WERI-Rb-1 (cell line): ENCODE measurements around the gene ADGRV1.

Experiments
- DNase-seq: peaks from one replicate; pipeline ENCODE4 v3.0.0-alpha.2; 2020
- H3K27ac ChIP-seq: fragments of 250-450 bp; sonication (Bioruptor Pico); 2 replicates; pipeline ENCODE4 v1.5.1; 2020; ENCODE audit warnings: mild to moderate bottlenecking, moderate library complexity
- H3K27me3 ChIP-seq: fragments of 250-450 bp; sonication (Bioruptor Pico); 2 replicates; pipeline ENCODE4 v1.5.1; 2021; ENCODE audit warnings: mild to moderate bottlenecking, low read depth, moderate library complexity; ENCODE audit not compliant: insufficient read depth, severe bottlenecking
- H3K36me3 ChIP-seq: fragments of 250-450 bp; sonication (Bioruptor Pico); 2 replicates; pipeline ENCODE4 v1.5.1; 2020; ENCODE audit warnings: mild to moderate bottlenecking, moderate library complexity
- H3K4me3 ChIP-seq: 2 replicates; pipeline ENCODE4 v1.5.1; 2011; ENCODE audit warnings: low read depth, mild to moderate bottlenecking, control low read depth, low read length
- H3K9me3 ChIP-seq: fragments of 250-450 bp; sonication (Bioruptor Pico); 2 replicates; pipeline ENCODE4 v1.5.1; 2021; ENCODE audit warnings: mild to moderate bottlenecking, moderate library complexity; ENCODE audit not compliant: severe bottlenecking
- TF ChIP-seq, protein P1 (sequence below): IDR thresholded peaks from 2 replicates; pipeline ENCODE4 v1.5.1; 2011; ENCODE audit warnings: low read depth, mild to moderate bottlenecking, control low read depth, inconsistent platforms, low read length

ADGRV1 gene

DNA sequence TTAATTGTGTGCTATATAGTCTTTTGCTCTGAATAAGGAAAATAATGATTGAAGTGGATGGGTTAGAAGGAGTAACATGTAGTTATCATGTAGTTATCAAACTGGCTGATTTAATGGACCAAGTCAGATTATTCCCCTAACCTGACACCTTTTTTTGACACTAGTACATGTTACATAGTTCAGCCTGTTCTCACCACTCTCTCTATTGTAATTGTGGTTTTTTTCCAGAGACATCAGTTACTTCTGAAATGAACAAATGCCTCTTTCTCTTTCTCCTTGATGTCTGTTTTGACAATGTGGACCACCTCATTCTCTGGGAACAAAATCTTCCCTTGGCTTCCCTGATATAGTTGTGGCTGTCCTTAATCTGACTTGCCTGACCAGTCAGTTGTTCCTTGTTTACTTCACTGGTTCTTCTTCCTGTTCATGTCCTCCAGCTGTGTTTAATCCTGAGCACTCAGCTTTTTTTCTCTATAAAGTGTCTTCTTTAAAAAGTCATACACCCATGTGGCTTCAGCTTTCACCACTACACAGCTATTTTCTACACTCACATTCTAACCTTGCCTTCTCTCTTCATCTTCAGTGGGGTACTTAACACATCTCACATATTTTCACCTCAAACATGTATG is 581.1 kb downstream of the ADGRV1 start:
- DNase-seq: no peak
- Histone ChIP-seq H3K9me3 (no peaks in the 10 kb centered on the region), H3K27ac (no peak overlapping the region), H3K36me3 (no peaks in the 10 kb centered on the region), H3K27me3 (no peaks in the 10 kb centered on the region), H3K4me3 (no peak overlapping the region)
- TF ChIP-seq, protein P1, sequence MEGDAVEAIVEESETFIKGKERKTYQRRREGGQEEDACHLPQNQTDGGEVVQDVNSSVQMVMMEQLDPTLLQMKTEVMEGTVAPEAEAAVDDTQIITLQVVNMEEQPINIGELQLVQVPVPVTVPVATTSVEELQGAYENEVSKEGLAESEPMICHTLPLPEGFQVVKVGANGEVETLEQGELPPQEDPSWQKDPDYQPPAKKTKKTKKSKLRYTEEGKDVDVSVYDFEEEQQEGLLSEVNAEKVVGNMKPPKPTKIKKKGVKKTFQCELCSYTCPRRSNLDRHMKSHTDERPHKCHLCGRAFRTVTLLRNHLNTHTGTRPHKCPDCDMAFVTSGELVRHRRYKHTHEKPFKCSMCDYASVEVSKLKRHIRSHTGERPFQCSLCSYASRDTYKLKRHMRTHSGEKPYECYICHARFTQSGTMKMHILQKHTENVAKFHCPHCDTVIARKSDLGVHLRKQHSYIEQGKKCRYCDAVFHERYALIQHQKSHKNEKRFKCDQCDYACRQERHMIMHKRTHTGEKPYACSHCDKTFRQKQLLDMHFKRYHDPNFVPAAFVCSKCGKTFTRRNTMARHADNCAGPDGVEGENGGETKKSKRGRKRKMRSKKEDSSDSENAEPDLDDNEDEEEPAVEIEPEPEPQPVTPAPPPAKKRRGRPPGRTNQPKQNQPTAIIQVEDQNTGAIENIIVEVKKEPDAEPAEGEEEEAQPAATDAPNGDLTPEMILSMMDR: no peak

- no peaks in the 10 kb centered on the region for H3K36me3 ChIP-seq
- no peak overlapping the region for H3K27ac ChIP-seq
- no peaks in the 10 kb centered on the region for H3K9me3 ChIP-seq
- TF ChIP-seq, protein P1: no peak
- no peak for DNase-seq
- H3K4me3 ChIP-seq: no peak overlapping the region
- H3K27me3 ChIP-seq: no peaks in the 10 kb centered on the region
Observed at GRCh38 chr5:91140657-91141056, 582.1 kb downstream of the ADGRV1 start.

GRCh38 chr5:91141642-91142041 is 583.0 kb downstream of the ADGRV1 start:
- Histone ChIP-seq H3K27me3 (no peaks in the 10 kb centered on the region), H3K9me3 (no peaks in the 10 kb centered on the region), H3K4me3 (no peak overlapping the region), H3K36me3 (no peaks in the 10 kb centered on the region), H3K27ac (no peak overlapping the region)
- no peak for DNase-seq
- TF ChIP-seq, protein P1: no peak

DNA sequence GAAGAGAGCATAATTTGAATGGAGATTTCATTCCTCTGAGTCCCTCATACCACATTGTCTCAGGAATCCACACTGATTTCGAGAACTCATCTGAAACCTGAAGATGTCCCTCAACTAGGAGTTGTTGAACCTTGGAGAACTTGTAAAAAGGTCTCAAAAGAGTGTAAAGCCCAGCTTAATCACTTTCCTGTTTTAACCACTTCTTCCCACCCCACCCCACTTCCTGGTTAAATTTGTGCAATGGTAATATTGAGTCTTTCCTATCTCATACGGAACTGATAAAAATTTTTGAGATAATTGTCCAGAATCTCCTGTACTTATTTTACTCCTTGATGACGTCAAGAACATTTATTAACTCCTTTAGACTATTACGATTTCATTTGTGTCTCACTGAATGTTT is 583.8 kb downstream of the ADGRV1 start:
- no peak for DNase-seq
- no peaks in the 10 kb centered on the region for H3K36me3 ChIP-seq
- H3K27me3 ChIP-seq: no peaks in the 10 kb centered on the region
- H3K9me3 ChIP-seq: no peaks in the 10 kb centered on the region
- TF ChIP-seq, protein P1: no peak
- no peak overlapping the region for H3K27ac ChIP-seq
- H3K4me3 ChIP-seq: no peak overlapping the region

- TF ChIP-seq, protein P1: no peak
- DNase-seq: no peak
- no peaks in the 10 kb centered on the region for H3K36me3 ChIP-seq
- H3K9me3 ChIP-seq: no peaks in the 10 kb centered on the region
- no peaks in the 10 kb centered on the region for H3K27me3 ChIP-seq
- H3K4me3 ChIP-seq: no peak overlapping the region
- no peak overlapping the region for H3K27ac ChIP-seq
Observed at GRCh38 chr5:91142819-91143218, 584.2 kb downstream of the ADGRV1 start.

DNA sequence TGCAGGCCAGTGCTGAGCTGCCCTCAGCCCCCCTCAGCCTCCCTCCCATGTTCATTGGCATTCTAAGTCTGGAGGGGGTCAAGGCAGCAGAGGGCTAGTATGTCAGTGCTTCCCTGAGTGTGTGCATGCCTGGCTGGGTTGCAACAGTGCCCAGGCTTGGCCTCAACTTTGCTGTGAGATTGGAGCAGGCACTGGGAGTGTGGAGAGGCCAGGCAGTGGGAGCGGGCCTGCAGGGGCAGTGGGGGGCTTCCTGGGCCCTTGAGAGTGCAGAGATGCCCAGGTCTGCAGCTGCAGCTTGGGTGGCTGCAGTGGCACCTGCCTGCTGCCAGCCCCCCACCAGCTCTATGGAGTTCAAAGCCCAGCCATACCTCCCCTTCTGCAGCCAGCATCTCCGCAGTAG is 585.2 kb downstream of the ADGRV1 start:
- no peak for DNase-seq
- Histone ChIP-seq H3K36me3 (no peaks in the 10 kb centered on the region), H3K9me3 (no peaks in the 10 kb centered on the region), H3K27ac (no peak overlapping the region), H3K4me3 (no peak overlapping the region), H3K27me3 (no peaks in the 10 kb centered on the region)
- TF ChIP-seq, protein P1: no peak
